ENCODE measurements around the gene C6orf52. TPM values are rescaled to one million over a fixed set of nuclear protein-coding genes. Genes with fewer than 3 reads are reported as not detected.

Gene C6orf52
- polyA plus RNA-seq, 1 of the 3 experiments (the other 2 are of a cell fraction): 1.4 TPM

- no peak overlapping the region for H3K9ac ChIP-seq
- CTCF ChIA-PET: interaction anchor here (0.6 to 0.7 kb wide), 2 partner anchors 26 to 86 kb away, joined by 3 read pairs; no protein-coding TSS in a partner anchor
- no peak for TF ChIP-seq ELF1 (IDR thresholded peaks at IDR 0.05)
- TF ChIP-seq TCF12 (IDR thresholded peaks at IDR 0.05): no peak
- TF ChIP-seq REST (IDR thresholded peaks at IDR 0.05; ENCODE audit: low read depth, low read length): no peak
- TF ChIP-seq YY1 (IDR thresholded peaks at IDR 0.05; ENCODE audit: low read depth): no peak
- TF ChIP-seq CHD2 (IDR thresholded peaks at IDR 0.05; ENCODE audit: low read length, partially characterized antibody): no peak
- no peak for TF ChIP-seq ZBTB33 (IDR thresholded peaks at IDR 0.05; ENCODE audit: borderline replicate concordance, low read depth)
- no peak for TF ChIP-seq RFX5 (IDR thresholded peaks at IDR 0.05; ENCODE audit: low read length)
- TF ChIP-seq SIN3A (IDR thresholded peaks at IDR 0.05; ENCODE audit: borderline replicate concordance, low read depth, low read length): no peak
- TF ChIP-seq NFIC (IDR thresholded peaks at IDR 0.05; ENCODE audit: borderline replicate concordance): no peak
- no peak for TF ChIP-seq USF2 (IDR thresholded peaks at IDR 0.05; ENCODE audit: borderline replicate concordance, low read depth, low read length)
- TF ChIP-seq EZH2phosphoT487 (IDR thresholded peaks at IDR 0.05; ENCODE audit: borderline replicate concordance, low read depth): no peak
- TF ChIP-seq FOSL2 (IDR thresholded peaks at IDR 0.05; ENCODE audit: borderline replicate concordance, low read depth): no peak
- no peak for TF ChIP-seq JUND (IDR thresholded peaks at IDR 0.05)
- TF ChIP-seq RAD21 (IDR thresholded peaks at IDR 0.05; ENCODE audit: low read length): no peak
- no peak for TF ChIP-seq TEAD4 (IDR thresholded peaks at IDR 0.05; ENCODE audit: borderline replicate concordance, insufficient read depth)
- TF ChIP-seq IRF3 (IDR thresholded peaks at IDR 0.05; ENCODE audit: low read depth, low read length): no peak
- TF ChIP-seq GABPA (IDR thresholded peaks at IDR 0.05; ENCODE audit: low read depth): no peak
Measured at GRCh38 chr6:10681795-10682194, 12.6 kb downstream of the C6orf52 start.

More at GRCh38 chr6:10681795-10682194, 12.6 kb downstream of the C6orf52 start:
- POLR2A ChIA-PET: no interaction called here
- no peaks in the 10 kb centered on the region for H3K9me2 ChIP-seq
- no peak overlapping the region for H3K27ac ChIP-seq (ENCODE audit: low read depth in 2 of 2, low read length in 1 of 2)
- no peaks in the 10 kb centered on the region for H3K27me3 ChIP-seq (ENCODE audit: insufficient read depth)
- H3K4me1 ChIP-seq (ENCODE audit: control insufficient read depth in 1 of 2, insufficient read depth in 2 of 2, low read depth in 1 of 2, low read length in 1 of 2): no peaks in the 10 kb centered on the region
- H3F3A ChIP-seq (replicated peaks; ENCODE audit: insufficient read depth): no peaks in the 10 kb centered on the region
- H3K36me3 ChIP-seq (replicated peaks in 1 of 2; ENCODE audit: control insufficient read depth in 1 of 2, insufficient read depth in 2 of 2, low read length in 1 of 2): no peaks in the 10 kb centered on the region
- H2AFZ ChIP-seq (ENCODE audit: low read depth): no peak overlapping the region
- no peaks in the 10 kb centered on the region for H4K20me1 ChIP-seq (ENCODE audit: insufficient read depth)
- H3K9me3 ChIP-seq: no peaks in the 10 kb centered on the region
- H3K4me2 ChIP-seq: no peak overlapping the region
- H3K79me2 ChIP-seq (ENCODE audit: insufficient read depth): no peaks in the 10 kb centered on the region
- DNase-seq: no peak
- 25% methylated on average over 3 of the region's 3 CpGs for WGBS (ENCODE audit: low lambda C conversion rate)
- H3K4me3 ChIP-seq (ENCODE audit: low read depth in 2 of 2, low read length in 1 of 2): no peak overlapping the region
